ENCODE measurements around the gene TUBB4A.

Gene TUBB4A

GRCh38 chr19:6500837-6501739, 1.0 kb downstream of the TUBB4A start:
- H3K9me3 ChIP-seq (ENCODE audit: insufficient read depth, low read length): no peaks in the 10 kb centered on the region
- H3K4me1 ChIP-seq (ENCODE audit: low read length): peaks cover 33% of the 10 kb centered on the region
- peak overlapping the region; percentile 98 for H3K4me2 ChIP-seq (ENCODE audit: low read length)
- no peaks in the 10 kb centered on the region for H3K79me2 ChIP-seq (ENCODE audit: low read length)
- H4K20me1 ChIP-seq (ENCODE audit: insufficient read depth, low read length): no peaks in the 10 kb centered on the region
- H3K36me3 ChIP-seq (replicated peaks; ENCODE audit: low read depth, low read length): peaks cover 23% of the 10 kb centered on the region
- no peak overlapping the region for H2AFZ ChIP-seq (ENCODE audit: low read depth, low read length)
- peak overlapping the region; percentile 81 for H3K9ac ChIP-seq (ENCODE audit: low read length)
- no peaks in the 10 kb centered on the region for H3K27me3 ChIP-seq (ENCODE audit: low read depth, low read length)
- H3K27ac ChIP-seq (ENCODE audit: low read length): no peak overlapping the region
- TF ChIP-seq CTCF (IDR thresholded peaks at IDR 0.05; ENCODE audit: low read depth, low read length) (no peak), EZH2phosphoT487 (IDR thresholded peaks at IDR 0.05; ENCODE audit: low read depth) (no peak)
- H3K4me3 ChIP-seq (ENCODE audit: low read length): peak overlapping the region; percentile 89

GRCh38 chr19:6499052-6499790, 2.9 kb downstream of the TUBB4A start:
- Histone ChIP-seq H3K27me3 (ENCODE audit: low read depth, low read length) (no peaks in the 10 kb centered on the region), H3K9me3 (ENCODE audit: insufficient read depth, low read length) (no peaks in the 10 kb centered on the region), H3K79me2 (ENCODE audit: low read length) (no peaks in the 10 kb centered on the region), H2AFZ (ENCODE audit: low read depth, low read length) (no peak overlapping the region), H3K9ac (ENCODE audit: low read length) (no peak overlapping the region), H4K20me1 (ENCODE audit: insufficient read depth, low read length) (no peaks in the 10 kb centered on the region), H3K36me3 (replicated peaks; ENCODE audit: low read depth, low read length) (peaks cover 26% of the 10 kb centered on the region), H3K4me3 (ENCODE audit: low read length) (no peak overlapping the region), H3K4me1 (ENCODE audit: low read length) (peaks cover 24% of the 10 kb centered on the region), H3K27ac (ENCODE audit: low read length) (no peak overlapping the region), H3K4me2 (ENCODE audit: low read length) (no peak overlapping the region)
- TF ChIP-seq EZH2phosphoT487 (IDR thresholded peaks at IDR 0.05; ENCODE audit: low read depth) (no peak), CTCF (IDR thresholded peaks at IDR 0.05; ENCODE audit: low read depth, low read length) (no peak)

GRCh38 chr19:6498294-6499036, 3.6 kb downstream of the TUBB4A start:
- no peaks in the 10 kb centered on the region for H3K27me3 ChIP-seq (ENCODE audit: low read depth, low read length)
- no peak for TF ChIP-seq CTCF (IDR thresholded peaks at IDR 0.05; ENCODE audit: low read depth, low read length)
- peaks cover 21% of the 10 kb centered on the region for H3K4me1 ChIP-seq (ENCODE audit: low read length)
- H4K20me1 ChIP-seq (ENCODE audit: insufficient read depth, low read length): no peaks in the 10 kb centered on the region
- 0 out of 2 replicates have a peak overlapping the region, but pooled peaks have one; percentile 12 for H3K4me2 ChIP-seq (ENCODE audit: low read length)
- peaks cover 29% of the 10 kb centered on the region for H3K36me3 ChIP-seq (replicated peaks; ENCODE audit: low read depth, low read length)
- no peak overlapping the region for H2AFZ ChIP-seq (ENCODE audit: low read depth, low read length)
- H3K9me3 ChIP-seq (ENCODE audit: insufficient read depth, low read length): no peaks in the 10 kb centered on the region
- no peak overlapping the region for H3K9ac ChIP-seq (ENCODE audit: low read length)
- H3K79me2 ChIP-seq (ENCODE audit: low read length): no peaks in the 10 kb centered on the region
- no peak overlapping the region for H3K27ac ChIP-seq (ENCODE audit: low read length)
- H3K4me3 ChIP-seq (ENCODE audit: low read length): no peak overlapping the region
